ENCODE results near the gene SFRP2. TPM values are rescaled to one million over a fixed set of nuclear protein-coding genes. Genes with fewer than 3 reads are reported as not detected.

SFRP2 gene
- total and polyA plus RNA-seq, 2 of the 4 experiments (the other 2 are of a cell fraction) = not detected

- TF ChIP-seq CEBPB (IDR thresholded peaks at IDR 0.05; ENCODE audit: low read depth, low read length) = no peak
Measured at GRCh38 chr4:153791746-153792617, 3.1 kb upstream of the SFRP2 start (continued).

DNA sequence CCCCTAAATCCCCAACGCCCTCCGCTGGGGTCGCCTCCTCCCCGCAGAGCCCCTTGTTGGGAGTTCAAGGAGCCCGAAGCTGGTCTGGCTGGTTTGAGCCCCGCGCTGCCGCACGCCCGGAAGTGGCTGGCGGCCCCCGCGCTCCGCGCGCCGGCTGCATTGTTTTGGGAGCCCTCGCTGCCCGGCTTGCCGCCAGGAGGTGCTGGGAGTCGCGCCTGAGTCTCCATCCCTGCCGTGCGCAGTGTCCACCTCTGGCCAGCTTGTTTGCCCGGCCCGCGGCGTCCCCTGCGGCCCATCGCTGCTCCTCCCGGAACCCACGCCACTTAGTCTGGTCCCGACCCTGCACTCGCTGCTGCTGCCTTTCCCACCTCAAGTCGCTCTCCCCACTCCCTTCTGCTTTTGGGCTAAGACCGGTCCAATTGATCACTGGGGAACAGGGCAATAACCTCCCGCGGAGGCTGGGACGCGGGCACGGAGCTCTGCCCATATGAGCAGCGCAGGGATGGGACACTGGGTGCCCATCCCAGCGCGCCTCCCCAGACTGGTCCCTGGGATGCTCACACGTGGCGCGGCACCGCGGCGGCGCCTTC is 2.2 kb upstream of the SFRP2 start:
- intact Hi-C loops (cut with micrococcal nuclease) (no loop called here), dilution Hi-C loops (cut with HindIII; ENCODE audit: low sequenced_read_pairs, unreplicated experiment) (no loop called here), in situ Hi-C loops (cut with MboI; ENCODE audit: low sequenced_read_pairs) (no loop called here)
- no peak overlapping the region for H2BK15ac ChIP-seq (ENCODE audit: low read depth, low read length)
- no peak overlapping the region for H3K4ac ChIP-seq (ENCODE audit: low read depth, low read length)
- CTCF ChIA-PET = no interaction called here
- H3K27me3 ChIP-seq (ENCODE audit: control insufficient read depth, insufficient read depth, low read length) = peaks cover 62% of the 10 kb centered on the region
- no peak overlapping the region for H3K14ac ChIP-seq (replicated peaks; ENCODE audit: low read depth, low read length)
- no peak overlapping the region for H2AK5ac ChIP-seq (ENCODE audit: low read depth, low read length)
- POLR2A ChIA-PET (ENCODE audit: unreplicated experiment) = no interaction called here
- H2BK120ac ChIP-seq (ENCODE audit: low read depth, low read length) = no peak overlapping the region
- DNase-seq (no peak), ATAC-seq (ENCODE audit: low read depth) (no peak)
- H3K4me1 ChIP-seq (ENCODE audit: control insufficient read depth, insufficient read depth, low read length) = no peaks in the 10 kb centered on the region; the same call in 1 of the 2 replicates
- no peaks in the 10 kb centered on the region for H3K9me3 ChIP-seq (ENCODE audit: control insufficient read depth, insufficient read depth, low read length)
- no peak overlapping the region for H2BK5ac ChIP-seq (ENCODE audit: low read depth, low read length, poor library complexity, severe bottlenecking)
- H3K9me1 ChIP-seq (ENCODE audit: insufficient read depth, low read length) = no peaks in the 10 kb centered on the region
- H3K4me2 ChIP-seq (ENCODE audit: low read depth, low read length) = no peak overlapping the region; the same call in 1 of the 2 replicates
- WGBS, 2 experiments (ENCODE audit: extremely low coverage in 2 of 2, insufficient read length in 1 of 2) = 5% methylated on average over 16 of the region's 51 CpGs; no CpG with 5 or more reads in 1 of the 2 experiments
- no peak overlapping the region for H3K23ac ChIP-seq (ENCODE audit: low read depth, low read length)
- H4K5ac ChIP-seq (ENCODE audit: low read depth, low read length) = no peak overlapping the region
- no peak overlapping the region for H2BK20ac ChIP-seq (ENCODE audit: low read depth, low read length)
- H3K79me1 ChIP-seq (ENCODE audit: low read depth in 1 of 2, low read length in 2 of 2) = no peaks in the 10 kb centered on the region
- H4K8ac ChIP-seq (ENCODE audit: low read depth in 2 of 2, low read length in 2 of 2) = no peak overlapping the region
- H3K4me3 ChIP-seq (ENCODE audit: insufficient read depth, low read depth, low read length) = no peak overlapping the region
- H3K9ac ChIP-seq (ENCODE audit: low read depth, low read length) = no peak overlapping the region
- H3K56ac ChIP-seq (ENCODE audit: extremely low read depth, insufficient read depth, low read length) = no peak overlapping the region
- no peak overlapping the region for H3K18ac ChIP-seq (ENCODE audit: low read depth, low read length)
- no TSS peak for BruUV-seq (replicated peaks)
- H2AFZ ChIP-seq (replicated peaks; ENCODE audit: low read length, poor library complexity) = peak overlapping the region; percentile 67
- TF ChIP-seq NFE2L2 (IDR thresholded peaks at IDR 0.05; ENCODE audit: low read depth, low read length) = no peak
- TF ChIP-seq, protein P1, sequence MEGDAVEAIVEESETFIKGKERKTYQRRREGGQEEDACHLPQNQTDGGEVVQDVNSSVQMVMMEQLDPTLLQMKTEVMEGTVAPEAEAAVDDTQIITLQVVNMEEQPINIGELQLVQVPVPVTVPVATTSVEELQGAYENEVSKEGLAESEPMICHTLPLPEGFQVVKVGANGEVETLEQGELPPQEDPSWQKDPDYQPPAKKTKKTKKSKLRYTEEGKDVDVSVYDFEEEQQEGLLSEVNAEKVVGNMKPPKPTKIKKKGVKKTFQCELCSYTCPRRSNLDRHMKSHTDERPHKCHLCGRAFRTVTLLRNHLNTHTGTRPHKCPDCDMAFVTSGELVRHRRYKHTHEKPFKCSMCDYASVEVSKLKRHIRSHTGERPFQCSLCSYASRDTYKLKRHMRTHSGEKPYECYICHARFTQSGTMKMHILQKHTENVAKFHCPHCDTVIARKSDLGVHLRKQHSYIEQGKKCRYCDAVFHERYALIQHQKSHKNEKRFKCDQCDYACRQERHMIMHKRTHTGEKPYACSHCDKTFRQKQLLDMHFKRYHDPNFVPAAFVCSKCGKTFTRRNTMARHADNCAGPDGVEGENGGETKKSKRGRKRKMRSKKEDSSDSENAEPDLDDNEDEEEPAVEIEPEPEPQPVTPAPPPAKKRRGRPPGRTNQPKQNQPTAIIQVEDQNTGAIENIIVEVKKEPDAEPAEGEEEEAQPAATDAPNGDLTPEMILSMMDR (conservative IDR thresholded peaks at IDR 0.05; ENCODE audit: low read depth, low read length) = no peak
- TF ChIP-seq CHD1 (IDR thresholded peaks at IDR 0.05; ENCODE audit: low read depth, low read length) = no peak
- no peak for TF ChIP-seq BHLHE40 (IDR thresholded peaks at IDR 0.05; ENCODE audit: low read depth, low read length)
- no peak for TF ChIP-seq MAFK (IDR thresholded peaks at IDR 0.05; ENCODE audit: low read depth, low read length)
- H2AK9ac ChIP-seq (replicated peaks; ENCODE audit: low read depth, low read length, poor library complexity) = no peak overlapping the region
- no peaks in the 10 kb centered on the region for H4K20me1 ChIP-seq (ENCODE audit: insufficient read depth, low read length)
- no peaks in the 10 kb centered on the region for H3K36me3 ChIP-seq (ENCODE audit: control insufficient read depth, insufficient read depth, low read length)
- no peak overlapping the region for H3K27ac ChIP-seq (ENCODE audit: insufficient read depth, low read length)
- H4K91ac ChIP-seq (ENCODE audit: insufficient read depth, low read depth, low read length) = no peak overlapping the region
